Endothelial cell of hepatic sinusoid (primary cell): ENCODE data around the gene CASKIN1.
"Not testable (repeated sequence)": the region's sequence is repeated elsewhere in the genome, so short reads cannot be mapped to it uniquely, and the experiment has no call there.

Experiments
- in situ Hi-C: cut with HindIII; loops from 2 replicates; pipeline ENCODE4 v1.10.0; 2017; ENCODE audit warnings: low sequenced_read_pairs

The CASKIN1 gene

GRCh38 chr16:2196162-2196980 lies at the start of gene CASKIN1:
CASKIN1 (minus strand) TSS chr16:2196605; CDS start chr16:2196432, 173 bp downstream.
- in situ Hi-C loops: no loop called here

GRCh38 chr16:2244926-2245795 lies 48.8 kb upstream of the CASKIN1 start:
- in situ Hi-C loops: no loop called here

GRCh38 chr16:2244301-2244700 lies 47.9 kb upstream of the CASKIN1 start:
- in situ Hi-C loops: no loop called here

GRCh38 chr16:2243781-2244180 lies 47.4 kb upstream of the CASKIN1 start:
- in situ Hi-C loops: no loop called here

- in situ Hi-C loops: no loop called here
These were observed 46.7 kb upstream of the CASKIN1 start for GRCh38 chr16:2243031-2243528.

GRCh38 chr16:2242598-2242997 lies 46.2 kb upstream of the CASKIN1 start:
- in situ Hi-C loops: no loop called here

- in situ Hi-C loops: not testable (repeated sequence)
These were observed 43.9 kb upstream of the CASKIN1 start for GRCh38 chr16:2240331-2240730.

GRCh38 chr16:2238838-2239675 lies 42.7 kb upstream of the CASKIN1 start:
- in situ Hi-C loops: no loop called here

- in situ Hi-C loops: no loop called here
These were observed 41.9 kb upstream of the CASKIN1 start for GRCh38 chr16:2238150-2238837.

GRCh38 chr16:2237493-2238149 lies 41.2 kb upstream of the CASKIN1 start:
- in situ Hi-C loops: no loop called here

GRCh38 chr16:2237102-2237482 lies 40.7 kb upstream of the CASKIN1 start:
- in situ Hi-C loops: no loop called here

GRCh38 chr16:2236337-2237101 lies 40.1 kb upstream of the CASKIN1 start, which contains the start of gene DNASE1L2:
DNASE1L2 (plus strand) TSS chr16:2236444; CDS start chr16:2236817, 373 bp downstream.
- in situ Hi-C loops: no loop called here

- in situ Hi-C loops: no loop called here
These were observed 39.4 kb upstream of the CASKIN1 start for GRCh38 chr16:2235695-2236336.

GRCh38 chr16:2235234-2235651 lies 38.8 kb upstream of the CASKIN1 start:
- in situ Hi-C loops: no loop called here

GRCh38 chr16:2234813-2235170 lies 38.4 kb upstream of the CASKIN1 start:
- in situ Hi-C loops: no loop called here

GRCh38 chr16:2233872-2234812 lies 37.7 kb upstream of the CASKIN1 start:
- in situ Hi-C loops: no loop called here

- in situ Hi-C loops: no loop called here
These were observed 36.8 kb upstream of the CASKIN1 start for GRCh38 chr16:2233046-2233775.
